Measurements from ENCODE around the gene MYO1B.

Gene MYO1B

DNA sequence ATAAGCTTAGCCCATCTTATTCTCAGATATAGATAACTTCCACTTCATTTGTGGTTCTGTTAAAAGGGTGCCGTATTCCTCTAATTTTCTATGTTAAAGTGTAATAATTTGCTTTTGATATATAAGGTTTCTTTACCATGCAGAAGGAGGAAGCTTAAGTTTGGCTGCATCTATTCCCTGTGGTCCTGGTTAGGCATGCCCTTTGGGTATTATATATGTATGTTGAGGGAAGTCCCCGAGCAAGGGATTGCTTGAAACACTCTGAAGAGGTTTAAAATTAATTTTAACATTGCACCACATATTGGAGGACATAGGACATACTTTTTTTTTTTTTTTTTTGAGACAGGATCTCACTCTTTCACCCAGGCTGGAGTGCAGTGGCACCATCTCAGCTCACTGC lies 16.9 kb upstream of the MYO1B start:
- no peak for DNase-seq

DNA sequence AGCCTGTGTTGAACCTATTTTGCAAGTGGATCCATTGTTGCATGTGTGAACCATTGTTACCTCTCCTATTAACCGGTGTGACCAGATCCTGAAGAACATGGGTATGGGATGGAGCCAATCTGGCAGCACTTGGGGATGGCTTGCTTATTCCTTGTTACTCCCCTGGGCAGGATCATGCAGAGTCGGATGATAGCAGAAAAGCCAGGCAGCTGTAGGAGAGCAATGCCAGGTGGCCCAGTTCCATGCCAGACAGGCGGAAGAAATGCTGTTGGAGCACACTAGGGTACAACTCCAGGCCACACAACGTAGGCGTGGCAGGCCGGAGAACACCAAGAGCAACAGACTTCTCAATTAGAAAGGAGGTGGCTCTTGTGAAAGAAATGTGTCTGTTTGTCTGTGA lies 16.3 kb upstream of the MYO1B start:
- no peak for DNase-seq

DNA sequence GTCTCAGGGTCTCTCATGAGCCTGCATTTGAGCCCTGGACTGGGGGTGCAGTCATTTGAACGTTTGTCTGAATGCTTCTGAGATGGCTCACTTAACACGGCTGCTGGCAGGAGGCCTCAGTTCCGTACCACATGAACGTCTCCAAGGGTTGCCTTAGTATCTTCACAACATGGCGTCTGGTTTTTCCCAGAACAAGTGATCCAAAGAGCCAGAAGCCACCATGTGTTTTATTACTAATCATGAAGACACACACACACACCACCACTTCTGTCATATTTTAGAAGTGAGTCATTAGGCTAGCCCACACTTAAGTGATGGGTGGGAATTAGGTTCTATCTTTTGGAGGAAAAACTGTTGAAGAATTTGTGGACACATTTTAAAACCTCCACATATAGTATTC lies 15.0 kb upstream of the MYO1B start:
- DNase-seq: no peak

DNA sequence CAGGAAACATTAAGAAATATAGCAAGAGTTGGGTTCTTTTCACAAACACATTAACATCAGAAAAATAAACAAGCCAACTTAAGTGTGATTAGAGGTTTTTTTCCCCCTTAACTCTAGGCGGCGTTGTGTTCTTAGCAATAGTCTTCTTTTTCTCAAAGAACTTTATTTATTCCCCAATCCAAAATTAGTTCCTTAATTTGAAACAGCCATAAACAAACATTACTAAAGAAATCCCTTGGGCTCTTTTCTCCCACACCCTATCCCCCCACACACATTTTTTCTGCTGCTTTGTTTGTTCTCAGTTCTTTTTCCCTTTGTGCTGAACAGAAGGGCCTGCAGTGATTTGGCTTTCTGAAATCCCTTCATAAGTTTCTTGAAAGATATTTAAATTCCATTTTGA lies 13.2 kb upstream of the MYO1B start:
- DNase-seq: peak; percentile 31

DNA sequence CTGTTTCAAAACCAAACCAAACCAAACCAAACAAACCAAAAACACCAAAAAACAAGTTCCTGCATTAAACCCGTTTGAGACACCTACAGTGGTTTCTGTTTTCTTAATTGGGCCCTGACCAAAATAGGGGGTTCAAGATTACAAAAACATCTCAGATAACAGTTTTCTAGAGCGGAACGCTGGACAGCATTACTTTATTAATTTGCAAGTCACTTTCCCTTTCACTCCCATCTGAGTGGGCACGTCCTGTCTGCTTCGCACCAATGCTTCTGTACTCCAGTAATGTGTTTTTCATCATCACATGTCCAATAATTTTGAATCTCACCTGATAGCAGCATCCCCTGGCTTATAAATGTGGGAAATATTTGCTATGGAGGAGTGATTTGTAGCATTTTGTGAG lies 11.7 kb upstream of the MYO1B start:
- no peak for DNase-seq

DNA sequence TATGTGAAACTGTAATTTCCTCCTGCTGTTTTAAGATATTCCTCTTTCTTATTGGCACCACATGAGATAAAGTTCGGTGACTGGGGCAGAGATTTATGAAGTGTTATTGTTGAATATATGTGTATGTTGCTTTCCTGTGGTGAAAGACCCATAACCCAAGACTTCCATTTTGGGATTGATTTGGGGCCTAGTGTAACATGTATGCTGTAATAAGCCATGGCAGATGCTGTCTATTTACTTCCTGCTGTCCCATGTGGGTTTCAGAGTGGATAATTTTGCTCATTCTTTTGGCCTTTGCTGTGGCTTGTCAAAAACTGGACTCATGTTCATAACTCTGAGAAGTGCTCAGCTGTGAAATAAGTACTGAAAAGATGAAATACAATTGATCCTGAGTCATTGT lies 10.8 kb upstream of the MYO1B start:
- no peak for DNase-seq

DNA sequence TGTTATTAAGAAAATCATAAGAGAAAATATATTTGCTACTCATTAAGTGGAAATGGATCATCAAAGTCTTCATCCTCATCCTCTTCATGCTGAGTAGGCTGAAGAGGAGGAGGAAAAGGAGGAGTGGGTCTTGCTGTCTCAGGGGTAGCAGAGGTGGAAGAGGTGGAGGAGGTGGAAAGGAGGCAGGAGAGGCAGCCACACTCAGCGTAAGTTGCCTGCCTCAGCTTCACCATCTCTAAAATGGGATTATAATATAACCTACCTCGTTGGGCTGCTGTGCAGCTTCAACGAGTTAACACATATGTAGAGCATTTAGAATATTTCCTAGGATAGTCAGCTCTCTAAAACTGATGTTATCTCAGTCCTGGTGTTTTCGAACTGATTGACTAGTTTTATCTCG lies 4.3 kb upstream of the MYO1B start:
- DNase-seq: no peak

DNA sequence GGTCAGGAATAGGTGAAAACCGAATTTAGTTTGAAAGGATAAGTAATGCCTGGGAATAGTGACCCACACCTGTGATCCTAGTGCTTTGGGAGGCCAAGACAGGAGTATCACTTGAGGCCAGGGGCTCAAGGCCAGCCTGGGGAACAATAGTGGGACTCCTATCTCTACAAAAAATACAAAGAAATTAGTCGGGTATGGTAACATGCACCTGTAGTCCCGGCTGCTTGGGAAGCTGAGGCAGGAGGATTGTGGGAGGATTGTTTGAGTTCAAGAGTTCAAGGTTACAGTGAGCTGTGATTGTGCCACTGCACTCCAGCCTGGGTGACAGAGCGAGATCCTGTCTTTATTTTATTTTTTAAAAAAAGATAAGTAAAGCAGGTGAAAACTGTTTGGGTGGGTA lies 3.8 kb upstream of the MYO1B start:
- DNase-seq: no peak

DNA sequence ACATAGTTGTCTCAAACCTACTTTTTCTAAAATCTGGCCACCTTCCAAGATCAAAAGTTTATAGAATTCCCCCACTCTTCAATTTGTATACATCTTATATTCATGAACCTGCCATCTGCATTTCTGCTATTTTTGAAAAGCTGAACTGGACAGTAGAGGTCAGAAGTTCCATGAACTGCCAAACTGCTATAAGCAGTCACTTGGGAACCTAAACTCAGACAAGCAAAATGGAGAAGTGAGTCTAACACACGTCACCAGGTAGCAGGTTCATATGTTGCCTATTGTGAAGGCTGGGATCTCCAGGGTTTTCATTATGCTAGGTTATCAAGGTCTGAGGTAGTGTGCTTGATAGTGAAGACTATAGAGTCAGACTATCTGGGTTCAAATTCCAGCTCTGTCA lies 2.0 kb upstream of the MYO1B start:
- no peak for DNase-seq

DNA sequence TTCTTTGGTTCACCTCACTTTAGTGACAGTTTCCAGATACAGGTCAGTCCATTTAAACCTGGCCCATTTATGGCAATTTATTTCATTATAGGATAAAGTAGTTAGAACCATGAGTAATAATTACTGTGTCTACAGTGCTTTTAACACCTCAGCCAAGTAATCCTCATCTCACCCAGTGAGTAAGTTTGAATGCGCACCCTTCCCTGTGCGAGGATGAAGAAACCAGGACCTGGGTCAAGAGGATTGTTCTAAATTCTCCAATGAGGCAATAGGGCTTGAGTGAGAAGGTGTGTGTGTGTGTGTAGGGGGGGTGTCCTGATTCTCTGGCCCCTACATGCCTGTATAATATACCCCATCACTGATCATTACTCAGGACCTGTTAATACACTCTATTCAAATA lies 854 bp upstream of the MYO1B start:
- no peak for DNase-seq

DNA sequence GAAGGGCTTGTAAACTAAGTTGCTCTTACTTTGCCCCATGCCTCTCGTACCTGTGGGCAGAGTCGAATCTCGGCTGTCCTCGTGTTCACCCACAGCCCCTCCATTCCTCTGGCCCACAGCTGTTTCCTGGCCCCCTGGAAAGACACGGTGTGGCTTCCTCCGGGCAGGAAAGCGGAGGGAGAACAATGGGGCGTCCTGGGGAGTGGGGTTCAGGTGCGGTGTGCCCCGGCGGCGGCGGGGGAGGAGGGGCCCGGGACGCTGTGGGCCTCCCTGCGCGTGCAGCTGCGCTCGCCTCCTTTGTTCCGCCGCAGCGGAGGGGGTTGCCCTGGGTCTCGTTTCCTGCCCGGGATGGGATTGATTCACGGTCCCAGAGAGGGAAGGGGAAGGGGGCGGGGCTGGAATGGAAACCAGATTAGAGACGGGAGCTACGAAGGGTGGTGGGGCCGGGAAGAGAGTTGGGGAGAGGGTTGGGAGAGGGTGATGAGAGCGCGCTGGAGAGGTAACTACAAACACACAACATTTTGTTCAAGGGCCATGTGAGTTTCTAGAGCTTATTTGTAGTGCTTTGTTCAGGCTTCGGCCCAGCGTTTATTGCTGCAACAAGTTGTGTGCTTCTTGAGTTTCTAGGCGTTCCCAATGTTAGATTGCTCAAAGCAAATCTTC lies 796 bp downstream of the MYO1B start:
- no peak for DNase-seq

DNA sequence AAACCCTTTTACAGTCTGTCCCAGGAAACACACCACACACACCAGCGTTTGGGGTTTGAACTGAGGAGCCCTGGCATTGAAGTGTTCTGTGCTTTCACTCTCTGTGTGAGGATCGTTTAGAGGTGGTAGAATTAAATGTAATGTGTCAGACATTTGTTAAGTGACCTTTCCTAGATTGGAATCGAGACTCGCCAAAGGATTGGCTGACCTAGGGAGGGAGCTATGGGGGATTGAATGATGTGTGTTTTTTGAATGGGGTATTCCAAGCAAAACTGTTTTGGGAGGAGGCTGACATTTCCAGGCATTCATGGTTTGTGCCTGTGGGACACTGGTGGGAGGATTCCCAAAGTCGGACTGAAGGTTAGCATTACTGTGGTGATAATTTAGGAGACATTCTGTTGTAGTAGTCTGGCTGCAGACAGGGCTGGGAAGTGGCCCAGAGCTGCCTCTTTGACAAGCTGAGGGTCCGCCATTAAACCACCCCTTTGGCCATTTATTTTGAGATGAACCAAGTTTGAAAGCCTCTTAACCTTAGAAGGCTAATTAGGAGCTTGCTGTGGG lies 1.7 kb downstream of the MYO1B start:
- no peak for DNase-seq

DNA sequence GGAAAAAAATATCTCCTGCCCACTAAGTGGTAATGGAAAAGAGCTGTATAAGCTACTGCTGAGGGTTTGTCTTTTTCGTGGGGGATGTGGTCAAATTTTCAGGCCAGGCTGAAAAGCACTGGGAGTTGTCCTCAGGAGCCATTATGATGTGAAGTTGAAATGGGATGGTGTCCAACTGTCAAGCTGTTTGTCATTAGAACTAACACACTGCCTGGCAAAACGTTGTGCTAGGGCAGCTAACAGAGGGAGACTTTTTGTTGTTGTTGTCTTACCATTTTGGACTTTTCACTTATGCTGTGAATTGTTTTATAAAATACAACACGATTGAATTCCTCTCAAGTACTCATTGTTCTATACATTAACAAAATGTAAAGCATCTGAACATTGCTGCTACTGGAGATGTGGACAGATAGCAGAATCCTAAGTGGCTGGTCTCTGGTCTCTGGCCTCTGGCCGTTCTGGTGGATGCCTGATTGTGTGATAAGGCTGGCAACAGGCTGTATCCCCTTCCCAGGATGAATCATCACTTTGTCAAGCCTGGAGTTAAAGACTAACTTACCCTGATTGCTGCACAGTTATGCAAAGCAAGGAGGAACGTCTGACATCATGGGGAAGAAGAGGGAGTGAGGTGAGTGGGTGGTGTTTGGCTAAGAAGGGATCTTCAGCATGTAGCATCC lies 2.3 kb downstream of the MYO1B start:
- no peak for DNase-seq

DNA sequence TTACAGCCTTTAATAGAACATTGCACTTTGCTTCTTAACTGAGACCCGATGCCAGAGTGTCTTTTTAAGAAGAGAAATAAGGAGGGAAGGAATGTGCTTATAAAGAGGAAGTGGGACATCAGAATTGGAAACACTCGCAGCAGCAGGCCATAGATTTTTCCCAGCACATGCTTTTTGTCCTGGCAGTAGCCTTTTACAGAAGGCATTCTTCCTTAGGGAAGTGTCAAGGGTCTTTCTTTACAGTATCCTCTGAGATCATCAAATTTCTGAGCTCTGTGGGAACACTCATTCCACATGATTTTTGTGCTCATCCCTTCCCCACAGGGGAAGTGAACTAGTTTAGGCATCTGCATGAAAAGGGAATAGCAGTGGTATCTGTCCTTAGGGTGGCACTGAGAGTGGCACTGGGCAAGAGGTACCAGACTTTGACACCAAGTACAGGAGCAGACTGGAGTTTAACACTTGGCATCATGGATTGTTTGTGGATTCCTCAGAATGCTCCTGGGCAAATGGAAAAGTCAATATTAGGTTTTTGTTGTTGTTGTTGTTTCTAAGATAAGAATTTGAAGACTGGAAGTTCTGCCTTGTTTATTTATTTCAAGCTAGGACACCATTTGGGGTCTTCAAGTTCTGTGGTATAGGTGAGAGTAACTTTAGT lies 4.1 kb downstream of the MYO1B start:
- no peak for DNase-seq

DNA sequence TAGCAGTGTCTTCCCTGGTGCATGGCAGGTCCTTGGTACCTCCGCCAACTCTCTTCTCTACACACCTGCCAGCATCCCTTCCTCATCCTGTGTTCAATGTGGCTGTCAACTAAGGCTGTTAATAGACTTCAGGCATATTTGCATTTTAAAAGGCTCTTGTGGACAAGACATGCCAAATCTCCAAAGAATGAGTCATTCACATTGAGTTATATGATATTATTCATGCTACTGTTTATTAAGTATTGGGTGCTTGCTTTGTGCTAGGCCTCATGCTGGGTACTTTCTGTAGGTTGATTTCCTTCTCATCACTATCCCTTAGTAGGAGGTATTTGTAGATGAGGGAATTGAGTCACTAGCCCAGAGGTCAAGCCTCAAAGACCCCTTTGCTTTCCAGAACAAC lies 5.2 kb downstream of the MYO1B start:
- DNase-seq: no peak

DNA sequence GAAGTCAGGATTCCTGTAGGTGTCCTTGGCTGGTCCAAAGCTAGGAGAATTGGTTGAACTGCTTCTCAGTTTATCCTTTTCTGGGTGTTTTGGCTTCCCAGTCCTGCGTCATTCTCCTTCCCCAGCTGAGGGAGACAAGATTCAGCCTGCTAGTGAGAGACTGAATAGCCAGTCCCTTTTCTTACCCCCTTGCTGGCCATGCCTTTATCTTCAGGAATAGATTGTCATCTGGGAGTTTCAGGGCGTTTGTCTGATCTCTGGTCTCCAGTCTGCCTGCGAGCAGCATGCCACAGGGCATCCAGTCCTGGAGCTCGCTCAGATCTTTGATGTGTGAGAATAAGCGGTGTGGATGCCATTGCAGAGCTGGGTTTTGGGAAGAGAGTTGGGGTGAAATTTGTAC lies 5.8 kb downstream of the MYO1B start:
- no peak for DNase-seq

DNA sequence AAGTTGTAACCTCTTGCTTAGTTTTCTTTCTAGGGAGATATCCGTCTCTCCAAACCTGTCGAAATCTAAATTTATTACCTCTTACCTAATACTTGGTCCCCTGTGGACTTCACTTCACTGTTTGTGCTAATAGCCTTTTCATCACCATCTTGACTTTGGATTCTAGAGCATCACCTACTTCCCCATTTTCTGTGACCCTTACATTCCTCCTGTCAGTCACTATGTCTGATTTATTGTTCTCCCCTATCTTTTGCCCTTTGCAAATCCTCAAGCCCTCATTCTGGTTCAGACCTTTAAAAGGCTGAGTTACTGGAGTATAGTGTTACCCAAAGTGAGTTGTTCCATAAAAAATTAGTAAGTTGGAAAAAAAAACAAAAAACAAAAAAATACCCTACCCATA lies 7.5 kb downstream of the MYO1B start:
- DNase-seq: peak; percentile 12

DNA sequence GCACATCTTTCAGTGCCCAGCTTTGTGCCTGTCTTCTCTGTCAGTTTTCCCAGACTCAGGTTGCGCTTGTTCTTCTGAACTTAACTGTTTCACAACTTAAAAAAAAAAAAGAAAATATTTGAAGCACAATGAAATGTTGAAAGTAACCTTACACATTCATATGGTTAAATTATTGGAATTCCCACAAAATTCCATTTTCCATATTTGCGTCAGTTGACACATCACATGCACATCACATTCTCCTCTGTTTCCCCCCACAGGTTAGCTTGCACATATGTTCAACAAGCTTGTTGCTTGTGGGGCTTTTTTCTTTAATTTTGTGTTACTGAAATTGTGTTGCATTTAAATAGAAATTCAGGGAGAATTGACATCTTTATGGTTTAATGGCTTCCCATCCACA lies 8.3 kb downstream of the MYO1B start:
- no peak for DNase-seq

DNA sequence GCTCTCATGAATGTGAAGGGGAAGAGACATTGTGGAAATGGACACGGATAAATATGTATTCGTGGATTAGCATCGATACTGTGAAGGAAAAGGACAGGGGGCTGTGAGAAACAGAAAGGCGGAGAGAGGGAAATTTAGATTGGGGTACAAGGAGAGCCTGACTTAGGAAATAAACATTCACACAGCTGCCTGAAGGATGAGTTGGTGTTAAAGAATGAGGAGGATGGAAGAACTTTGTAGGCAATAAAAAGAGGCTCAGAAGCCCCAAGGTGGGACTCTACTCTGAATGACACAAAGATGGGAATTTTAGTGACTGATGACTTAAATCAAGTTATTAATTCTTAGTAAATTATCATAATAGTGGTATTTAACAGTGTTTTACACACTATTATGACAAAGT lies 10.1 kb downstream of the MYO1B start:
- no peak for DNase-seq

DNA sequence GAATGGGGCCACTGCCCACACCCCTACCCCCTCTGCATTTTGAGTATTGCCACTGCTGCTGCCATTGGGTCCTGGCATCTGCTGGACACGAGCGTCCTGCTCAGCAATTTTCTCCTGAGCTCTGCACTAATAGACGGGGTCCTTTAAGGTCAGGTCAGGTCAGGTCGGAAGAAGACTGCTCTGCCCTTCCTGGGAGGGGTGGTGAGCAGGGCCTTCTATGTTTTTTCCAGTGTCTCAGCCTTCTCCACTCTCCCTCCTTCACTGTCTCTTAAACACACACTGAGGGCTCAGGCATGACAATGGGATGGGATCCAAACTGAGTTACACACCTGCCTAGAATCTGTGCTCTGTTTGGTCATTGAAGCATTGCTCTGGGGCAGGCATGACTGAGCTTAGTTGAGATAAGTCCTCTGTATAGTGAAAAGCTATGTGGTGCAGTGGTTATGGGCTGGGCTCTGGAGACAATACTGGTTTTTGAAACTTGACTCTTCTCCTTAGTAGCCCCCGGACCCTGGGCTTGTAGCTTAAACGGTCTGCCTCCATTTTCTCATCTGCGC lies 10.6 kb downstream of the MYO1B start:
- no peak for DNase-seq

DNA sequence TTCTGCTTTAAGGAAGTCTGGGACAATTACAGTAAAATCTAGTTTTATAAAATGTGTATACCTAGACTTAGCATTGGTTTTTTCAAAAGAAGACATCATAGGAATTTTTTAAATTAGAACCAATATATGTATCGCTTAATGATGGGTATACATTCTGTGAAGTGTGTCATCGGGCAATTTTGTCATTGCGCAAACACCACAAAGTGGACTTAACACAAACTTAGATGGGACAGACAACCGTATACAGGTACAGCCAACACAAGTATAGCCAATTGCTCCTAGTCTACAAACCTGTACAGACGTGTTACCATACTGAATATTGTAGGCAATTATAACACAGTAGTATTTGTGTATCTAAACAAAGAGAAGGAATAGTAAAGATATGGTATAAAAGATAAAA lies 12.7 kb downstream of the MYO1B start:
- DNase-seq: no peak

DNA sequence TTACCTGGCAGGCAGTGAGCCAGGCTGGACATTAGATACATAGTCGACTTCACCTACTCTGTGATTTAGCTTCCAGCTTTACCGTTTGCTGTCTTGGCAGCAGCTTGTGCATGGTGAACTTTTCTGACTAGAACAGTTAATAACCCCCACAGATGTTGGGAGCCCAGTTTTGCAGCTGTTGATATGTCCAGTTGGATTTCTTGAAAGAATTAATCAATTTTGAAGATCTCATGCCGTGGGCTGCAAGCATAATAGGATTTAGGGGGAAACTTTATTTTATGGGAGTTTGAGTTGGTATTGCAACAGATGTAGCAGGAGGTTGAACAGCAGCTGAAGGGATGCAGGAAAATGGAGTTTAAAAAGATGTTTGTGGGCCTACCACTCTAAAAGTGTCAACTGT lies 13.8 kb downstream of the MYO1B start:
- no peak for DNase-seq

DNA sequence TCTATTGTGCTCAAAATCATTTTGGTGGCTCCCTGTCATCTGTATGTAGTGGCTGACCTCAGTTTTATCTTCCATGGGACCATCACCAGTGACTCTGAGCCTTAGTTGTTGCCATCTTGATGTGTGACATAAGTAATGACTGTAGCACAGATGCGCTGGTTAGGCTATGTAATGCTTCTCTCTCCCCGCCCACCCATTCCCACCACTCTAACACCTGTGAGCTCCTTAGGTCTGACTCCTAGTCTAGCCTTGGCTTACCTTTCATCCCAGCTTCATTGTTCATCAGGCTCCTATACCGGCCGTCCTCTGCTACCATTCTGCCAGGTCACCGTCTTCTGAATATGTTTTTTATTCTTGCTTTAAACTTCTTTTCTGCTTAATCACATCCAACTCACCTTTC lies 17.2 kb downstream of the MYO1B start:
- no peak for DNase-seq

DNA sequence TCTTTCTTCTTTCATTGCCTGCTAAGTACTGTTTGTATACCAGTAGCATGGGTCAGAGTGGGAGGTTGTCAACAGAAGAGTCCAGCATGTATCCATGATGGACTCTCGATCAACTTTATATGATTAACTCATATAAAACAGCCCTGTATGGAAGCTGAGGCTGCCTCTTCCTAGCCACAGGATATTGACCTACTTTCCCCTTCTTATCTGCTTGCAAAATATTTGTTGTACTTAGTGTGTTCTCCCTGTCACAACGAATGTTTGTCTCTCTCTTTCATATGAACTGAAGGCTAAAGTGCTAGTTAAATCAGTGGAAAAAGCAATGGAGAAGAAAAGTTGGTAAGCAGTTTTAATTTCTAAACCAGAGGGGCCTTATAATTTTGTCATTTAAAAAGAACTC lies 17.8 kb downstream of the MYO1B start:
- DNase-seq: no peak

All from hematopoietic multipotent progenitor cell treated with erythropoietin and hydrocortisone succinate and interleukin-3 and kit ligand, for 4 days (in vitro differentiated cells).